MV-4-11 (cell line): Measurements from ENCODE around the gene PTGES2.
A peak's percentile ranks its signal among the peaks of the same experiment; 100 is the strongest.

Experiments used
- DNase-seq: peaks from one replicate; lab custom pipeline; 2025; lab: John Stamatoyannopoulos, UW

PTGES2 gene

GRCh38 chr9:128102861-128103588 lies 24.5 kb downstream of the PTGES2 start:
- no peak for DNase-seq

- DNase-seq: no peak
These were observed 25.3 kb downstream of the PTGES2 start for GRCh38 chr9:128102196-128102595.

GRCh38 chr9:128101690-128102089 lies 25.8 kb downstream of the PTGES2 start:
- DNase-seq: no peak

GRCh38 chr9:128101231-128101661 lies 26.3 kb downstream of the PTGES2 start:
- no peak for DNase-seq

GRCh38 chr9:128100581-128100980 lies 26.9 kb downstream of the PTGES2 start:
- no peak for DNase-seq

- DNase-seq: no peak
These were observed 27.5 kb downstream of the PTGES2 start for GRCh38 chr9:128099932-128100491.

- no peak for DNase-seq
These were observed 28.1 kb downstream of the PTGES2 start for GRCh38 chr9:128099231-128099931.

- DNase-seq: peak; percentile 98
These were observed 29.0 kb downstream of the PTGES2 start for GRCh38 chr9:128098297-128099230.

GRCh38 chr9:128097543-128098296 lies 29.8 kb downstream of the PTGES2 start:
- no peak for DNase-seq

GRCh38 chr9:128096616-128097536 lies 30.7 kb downstream of the PTGES2 start:
- no peak for DNase-seq

GRCh38 chr9:128094950-128095544 lies 32.5 kb downstream of the PTGES2 start:
- no peak for DNase-seq

- peak; percentile 99 for DNase-seq
These were observed 33.2 kb downstream of the PTGES2 start for GRCh38 chr9:128094166-128094949.

- DNase-seq: no peak
These were observed 34.5 kb downstream of the PTGES2 start for GRCh38 chr9:128093011-128093410.

- peak; percentile 29 for DNase-seq
These were observed 35.1 kb downstream of the PTGES2 start for GRCh38 chr9:128092199-128092977.

GRCh38 chr9:128091571-128091970 lies 36.0 kb downstream of the PTGES2 start:
- DNase-seq: peak; percentile 31

- DNase-seq: no peak
These were observed 36.4 kb downstream of the PTGES2 start for GRCh38 chr9:128091144-128091543.

- DNase-seq: no peak
These were observed 38.2 kb downstream of the PTGES2 start for GRCh38 chr9:128089299-128089698.

- no peak for DNase-seq
These were observed 39.1 kb downstream of the PTGES2 start for GRCh38 chr9:128088253-128088945.
